PC-3 (cell line): ENCODE data around the gene TMEM106C. TPM values are rescaled to one million over a fixed set of nuclear protein-coding genes. Genes with fewer than 3 reads are reported as not detected.
A peak's percentile ranks its signal among the peaks of the same experiment; 100 is the strongest.

Experiments used
- ATAC-seq: fragments of 200-7000 bp; cut with Tn5 transposase; 2 replicates; pipeline ENCODE4 v1.9.1; 2020; ENCODE audit warnings: mild to moderate bottlenecking, moderate library complexity
- BruUV-seq: library from RNA; stranded (reverse); fragments of 400-500 nt; replicated peaks from 2 replicates; lab custom pipeline; 2021; lab: Mats Ljungman, UMichigan
- CTCF ChIA-PET: fragments of 300-600 bp; sonication (Branson Sonifier 250); formaldehyde crosslinking; loops from one replicate; lab custom pipeline; 2022; ENCODE audit warnings: antibody characterized with exemption; lab: Charles Lee
- POLR2A ChIA-PET: fragments of 300-600 bp; sonication (Branson Sonifier 250); formaldehyde crosslinking; loops from one replicate; lab custom pipeline; 2022; ENCODE audit warnings: antibody characterized with exemption; ENCODE audit not compliant: unreplicated experiment; lab: Charles Lee
- DNase-seq: peaks from one replicate; pipeline ENCODE4 v3.0.0-alpha.2; 2015
- H2AFZ ChIP-seq: fragments of 300-600 bp; sonication (generic); 2 replicates; pipeline ENCODE4 v1.6.0; 2016; ENCODE audit warnings: antibody characterized with exemption, low read length
- H3F3A ChIP-seq: fragments of 300-600 bp; sonication (generic); one replicate; pipeline ENCODE4 v1.6.0; 2017; ENCODE audit warnings: antibody characterized with exemption, low read length, control low read depth, mild to moderate bottlenecking; ENCODE audit not compliant: unreplicated experiment
- H3K27ac ChIP-seq: fragments of 300-600 bp; sonication (generic); 2 replicates; pipeline ENCODE4 v1.5.1; 2016; ENCODE audit warnings: mild to moderate bottlenecking, low read length
- H3K27me3 ChIP-seq: fragments of 300-600 bp; sonication (generic); 2 replicates; pipeline ENCODE4 v1.6.1; 2016; ENCODE audit warnings: low read length, mixed read lengths
- H3K36me3 ChIP-seq: fragments of 300-600 bp; sonication (generic); 2 replicates; pipeline ENCODE4 v1.6.1; 2016; ENCODE audit warnings: low read depth, mixed run types, low read length, mixed read lengths
- H3K4me1 ChIP-seq: fragments of 300-600 bp; sonication (generic); 2 replicates; pipeline ENCODE4 v1.5.1; 2016; ENCODE audit warnings: low read length; ENCODE audit not compliant: insufficient read depth
- H3K4me2 ChIP-seq: fragments of 300-600 bp; sonication (generic); 2 replicates; pipeline ENCODE4 v1.6.0; 2016; ENCODE audit warnings: low read length
- H3K4me3 ChIP-seq: fragments of 300-600 bp; sonication (generic); 2 replicates; pipeline ENCODE4 v1.5.1; 2016; ENCODE audit warnings: mild to moderate bottlenecking, low read length, mixed read lengths
- H3K79me2 ChIP-seq: fragments of 300-600 bp; sonication (generic); 2 replicates; pipeline ENCODE4 v1.6.1; 2017; ENCODE audit warnings: low read length, mixed read lengths
- H3K9ac ChIP-seq: fragments of 300-600 bp; sonication (generic); 2 replicates; pipeline ENCODE4 v1.6.0; 2016; ENCODE audit warnings: mild to moderate bottlenecking, low read length
- H3K9me2 ChIP-seq: fragments of 300-600 bp; sonication (generic); replicated peaks from 2 replicates; pipeline ENCODE4 v1.6.1; 2016; ENCODE audit warnings: mixed run types, low read length, mixed read lengths
- H3K9me3 ChIP-seq: fragments of 300-600 bp; sonication (generic); 2 replicates; pipeline ENCODE4 v1.6.1; 2016; ENCODE audit warnings: low read length, mixed read lengths
- H4K20me1 ChIP-seq: fragments of 300-600 bp; sonication (generic); 2 replicates; pipeline ENCODE4 v1.6.1; 2016; ENCODE audit warnings: low read length, mixed read lengths
- CTCF ChIP-seq: fragments of 300-600 bp; sonication (generic); conservative IDR thresholded peaks from 2 replicates; pipeline ENCODE4 v1.5.1; 2017; ENCODE audit warnings: antibody characterized with exemption, low read depth, mild to moderate bottlenecking, low read length
- EZH2 ChIP-seq: fragments of 300-600 bp; sonication (generic); IDR thresholded peaks from one replicate; pipeline ENCODE4 v1.6.1; 2017; ENCODE audit warnings: antibody characterized with exemption, mild to moderate bottlenecking, low read length; ENCODE audit not compliant: unreplicated experiment
- EZH2phosphoT487 ChIP-seq: fragments of 300-600 bp; sonication (generic); IDR thresholded peaks from 2 replicates; pipeline ENCODE4 v1.6.1; 2018; ENCODE audit warnings: mild to moderate bottlenecking, antibody characterized with exemption, low read length, borderline replicate concordance
- intact Hi-C: fragments of 100-400 bp; cut with micrococcal nuclease; formaldehyde crosslinking; loops from 2 replicates; pipeline ENCODE4 v1.9.0; 2023
- total RNA-seq: library from RNA; depleted of rRNA; stranded (reverse); fragments of >200 nt; gene quantifications from 2 replicates; pipeline ENCODE4 v1.2.3, GENCODE V29; 2014

The TMEM106C gene
- total RNA-seq, 1 experiment from 2014 or later = 166 TPM

- H3K9ac ChIP-seq = no peak overlapping the region
- H3K79me2 ChIP-seq = no peaks in the 10 kb centered on the region
- H4K20me1 ChIP-seq = no peaks in the 10 kb centered on the region
- no peaks in the 10 kb centered on the region for H3K27me3 ChIP-seq
- no peak for TF ChIP-seq CTCF
- no peak for TF ChIP-seq EZH2phosphoT487
- TF ChIP-seq EZH2 = no peak
- peaks cover 8% of the 10 kb centered on the region for H3K4me1 ChIP-seq
- H2AFZ ChIP-seq = no peak overlapping the region
- intact Hi-C loops = loop anchor here (10.0 kb wide), 1 partner anchor 119 kb away; no protein-coding TSS in a partner anchor
- no peaks in the 10 kb centered on the region for H3K9me3 ChIP-seq
- no peak overlapping the region for H3K27ac ChIP-seq
- peak; percentile 19 for DNase-seq
- H3K9me2 ChIP-seq = no peaks in the 10 kb centered on the region
- no peaks in the 10 kb centered on the region for H3K36me3 ChIP-seq
- BruUV-seq = no TSS peak
- CTCF ChIA-PET = no interaction called here
- H3K4me2 ChIP-seq = no peak overlapping the region
- no peak for ATAC-seq
- no peaks in the 10 kb centered on the region for H3F3A ChIP-seq
- H3K4me3 ChIP-seq = no peak overlapping the region
- POLR2A ChIA-PET = no interaction called here
These were observed 19.6 kb upstream of the TMEM106C start for GRCh38 chr12:47943623-47944340.

- H3K36me3 ChIP-seq = no peaks in the 10 kb centered on the region
- no peak overlapping the region for H3K27ac ChIP-seq
- H3K9me3 ChIP-seq = no peaks in the 10 kb centered on the region
- no peaks in the 10 kb centered on the region for H3F3A ChIP-seq
- H3K4me1 ChIP-seq = peaks cover 7% of the 10 kb centered on the region; the same call in 1 of the 2 replicates
- no peak overlapping the region for H3K9ac ChIP-seq
- ChIA-PET POLR2A (no interaction called here), CTCF (no interaction called here)
- no peak overlapping the region for H3K4me3 ChIP-seq
- H3K27me3 ChIP-seq = no peaks in the 10 kb centered on the region
- H4K20me1 ChIP-seq = no peaks in the 10 kb centered on the region
- intact Hi-C loops = loop anchor here (10.0 kb wide), 1 partner anchor 120 kb away; no protein-coding TSS in a partner anchor
- no peak overlapping the region for H2AFZ ChIP-seq
- H3K4me2 ChIP-seq = no peak overlapping the region
- BruUV-seq = no TSS peak
- TF ChIP-seq CTCF (no peak), EZH2phosphoT487 (no peak), EZH2 (no peak)
- H3K79me2 ChIP-seq = no peaks in the 10 kb centered on the region
- DNase-seq = peak; percentile 32
- no peak for ATAC-seq
- no peaks in the 10 kb centered on the region for H3K9me2 ChIP-seq
These were observed 18.6 kb upstream of the TMEM106C start for GRCh38 chr12:47944685-47945340.

GRCh38 chr12:47945341-47945728 lies 18.1 kb upstream of the TMEM106C start:
- TF ChIP-seq EZH2 (no peak), CTCF (no peak), EZH2phosphoT487 (no peak)
- ATAC-seq = no peak
- BruUV-seq = no TSS peak
- H3K4me2 ChIP-seq = no peak overlapping the region
- H3F3A ChIP-seq = no peaks in the 10 kb centered on the region
- no peak overlapping the region for H2AFZ ChIP-seq
- H3K9me3 ChIP-seq = no peaks in the 10 kb centered on the region
- H3K9ac ChIP-seq = no peak overlapping the region
- H3K36me3 ChIP-seq = no peaks in the 10 kb centered on the region
- H3K4me1 ChIP-seq = peaks cover 7% of the 10 kb centered on the region; the same call in 1 of the 2 replicates
- H3K9me2 ChIP-seq = no peaks in the 10 kb centered on the region
- intact Hi-C loops = loop anchor here (10.0 kb wide), 1 partner anchor 121 kb away; no protein-coding TSS in a partner anchor
- H4K20me1 ChIP-seq = no peaks in the 10 kb centered on the region
- ChIA-PET CTCF (no interaction called here), POLR2A (no interaction called here)
- no peaks in the 10 kb centered on the region for H3K79me2 ChIP-seq
- H3K27ac ChIP-seq = no peak overlapping the region
- no peaks in the 10 kb centered on the region for H3K27me3 ChIP-seq
- H3K4me3 ChIP-seq = no peak overlapping the region
- peak; percentile 14 for DNase-seq
